SK-N-SH treated with all-trans-retinoic acid at 6 μM for 48 hours (cell line): ENCODE results near the gene GPBP1L1.
A peak's percentile ranks its signal among the peaks of the same experiment; 100 is the strongest.

Experiments
- ATAC-seq: fragments of 200-7000 bp; cut with Tn5 transposase; 3 replicates; pipeline ENCODE4 v1.9.1; 2020; ENCODE audit warnings: mild to moderate bottlenecking, moderate library complexity
- CSDC2 ChIP-seq: fragments of 250-450 bp; sonication (Bioruptor Pico); IDR thresholded peaks from 2 replicates; pipeline ENCODE4 v1.5.0; 2020; ENCODE audit warnings: mild to moderate bottlenecking, moderate library complexity
- PPARA ChIP-seq: fragments of 250-450 bp; sonication (Bioruptor Pico); IDR thresholded peaks from 2 replicates; pipeline ENCODE4 v1.5.0; 2020; ENCODE audit warnings: mild to moderate bottlenecking, borderline replicate concordance
- TCF4 ChIP-seq: fragments of 250-450 bp; sonication (Bioruptor Pico); IDR thresholded peaks from 2 replicates; pipeline ENCODE4 v1.8.0; 2021; ENCODE audit warnings: mild to moderate bottlenecking, moderate library complexity, borderline replicate concordance
- ZFP3 ChIP-seq: fragments of 250-450 bp; sonication (Bioruptor Pico); IDR thresholded peaks from 2 replicates; pipeline ENCODE4 v1.5.0; 2020; ENCODE audit warnings: mild to moderate bottlenecking, moderate library complexity
- TF ChIP-seq, protein P1 (sequence below): fragments of 250-450 bp; sonication (Bioruptor Pico); IDR thresholded peaks from 2 replicates; pipeline ENCODE4 v1.8.0; 2020; ENCODE audit warnings: mild to moderate bottlenecking, moderate library complexity, borderline replicate concordance

GPBP1L1 gene

GRCh38 chr1:45584351-45585109 is 101.8 kb downstream of the GPBP1L1 start:
- no peak for TF ChIP-seq CSDC2 (CRISPR knock-in tag)
- peak; percentile 95 for TF ChIP-seq ZFP3 (CRISPR knock-in tag)
- TF ChIP-seq, all 23 proteins: peak for 1
- ATAC-seq, result peak; percentile 72

GRCh38 chr1:45583666-45584350 is 102.5 kb downstream of the GPBP1L1 start, which contains the start of gene NASP:
NASP (plus strand) TSS chr1:45584041; CDS start chr1:45584147, 106 bp downstream.
- peak; percentile 78 for ATAC-seq
- TF ChIP-seq, protein P1, sequence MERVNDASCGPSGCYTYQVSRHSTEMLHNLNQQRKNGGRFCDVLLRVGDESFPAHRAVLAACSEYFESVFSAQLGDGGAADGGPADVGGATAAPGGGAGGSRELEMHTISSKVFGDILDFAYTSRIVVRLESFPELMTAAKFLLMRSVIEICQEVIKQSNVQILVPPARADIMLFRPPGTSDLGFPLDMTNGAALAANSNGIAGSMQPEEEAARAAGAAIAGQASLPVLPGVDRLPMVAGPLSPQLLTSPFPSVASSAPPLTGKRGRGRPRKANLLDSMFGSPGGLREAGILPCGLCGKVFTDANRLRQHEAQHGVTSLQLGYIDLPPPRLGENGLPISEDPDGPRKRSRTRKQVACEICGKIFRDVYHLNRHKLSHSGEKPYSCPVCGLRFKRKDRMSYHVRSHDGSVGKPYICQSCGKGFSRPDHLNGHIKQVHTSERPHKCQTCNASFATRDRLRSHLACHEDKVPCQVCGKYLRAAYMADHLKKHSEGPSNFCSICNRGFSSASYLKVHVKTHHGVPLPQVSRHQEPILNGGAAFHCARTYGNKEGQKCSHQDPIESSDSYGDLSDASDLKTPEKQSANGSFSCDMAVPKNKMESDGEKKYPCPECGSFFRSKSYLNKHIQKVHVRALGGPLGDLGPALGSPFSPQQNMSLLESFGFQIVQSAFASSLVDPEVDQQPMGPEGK, result peak; percentile 87
- TF ChIP-seq TCF4, result no peak
- no peak for TF ChIP-seq PPARA

- TF ChIP-seq, protein P1, result no peak
- peak; percentile 86 for ATAC-seq
Measured at GRCh38 chr1:45583264-45583665, 103.1 kb downstream of the GPBP1L1 start.
